Measurements from ENCODE around the gene UNC119. TPM values are rescaled to one million over a fixed set of nuclear protein-coding genes. Genes with fewer than 3 reads are reported as not detected.
A peak's percentile ranks its signal among the peaks of the same experiment; 100 is the strongest.

UNC119 gene
- total RNA-seq, 3 donors from 2014 or later: 20.5 to 32.3 (median 23.2) TPM

- DNase-seq (peak; percentile 72 to 75 (median 72)), ATAC-seq (peak; percentile 57)
- TF ChIP-seq, protein P1, sequence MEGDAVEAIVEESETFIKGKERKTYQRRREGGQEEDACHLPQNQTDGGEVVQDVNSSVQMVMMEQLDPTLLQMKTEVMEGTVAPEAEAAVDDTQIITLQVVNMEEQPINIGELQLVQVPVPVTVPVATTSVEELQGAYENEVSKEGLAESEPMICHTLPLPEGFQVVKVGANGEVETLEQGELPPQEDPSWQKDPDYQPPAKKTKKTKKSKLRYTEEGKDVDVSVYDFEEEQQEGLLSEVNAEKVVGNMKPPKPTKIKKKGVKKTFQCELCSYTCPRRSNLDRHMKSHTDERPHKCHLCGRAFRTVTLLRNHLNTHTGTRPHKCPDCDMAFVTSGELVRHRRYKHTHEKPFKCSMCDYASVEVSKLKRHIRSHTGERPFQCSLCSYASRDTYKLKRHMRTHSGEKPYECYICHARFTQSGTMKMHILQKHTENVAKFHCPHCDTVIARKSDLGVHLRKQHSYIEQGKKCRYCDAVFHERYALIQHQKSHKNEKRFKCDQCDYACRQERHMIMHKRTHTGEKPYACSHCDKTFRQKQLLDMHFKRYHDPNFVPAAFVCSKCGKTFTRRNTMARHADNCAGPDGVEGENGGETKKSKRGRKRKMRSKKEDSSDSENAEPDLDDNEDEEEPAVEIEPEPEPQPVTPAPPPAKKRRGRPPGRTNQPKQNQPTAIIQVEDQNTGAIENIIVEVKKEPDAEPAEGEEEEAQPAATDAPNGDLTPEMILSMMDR (IDR thresholded peaks at IDR 0.05): no peak
- intact Hi-C loops (cut with DNase I, micrococcal nuclease): no loop called here
- Histone ChIP-seq H3K36me3 (ENCODE audit: low read depth) (no peaks in the 10 kb centered on the region), H3K9me3 (no peaks in the 10 kb centered on the region), H3K4me3 (no peak overlapping the region), H3K4me1 (ENCODE audit: low read depth) (peaks cover 29% of the 10 kb centered on the region)
These were observed 24.6 kb downstream of the UNC119 start for GRCh38 chr17:28527859-28528258.

DNA sequence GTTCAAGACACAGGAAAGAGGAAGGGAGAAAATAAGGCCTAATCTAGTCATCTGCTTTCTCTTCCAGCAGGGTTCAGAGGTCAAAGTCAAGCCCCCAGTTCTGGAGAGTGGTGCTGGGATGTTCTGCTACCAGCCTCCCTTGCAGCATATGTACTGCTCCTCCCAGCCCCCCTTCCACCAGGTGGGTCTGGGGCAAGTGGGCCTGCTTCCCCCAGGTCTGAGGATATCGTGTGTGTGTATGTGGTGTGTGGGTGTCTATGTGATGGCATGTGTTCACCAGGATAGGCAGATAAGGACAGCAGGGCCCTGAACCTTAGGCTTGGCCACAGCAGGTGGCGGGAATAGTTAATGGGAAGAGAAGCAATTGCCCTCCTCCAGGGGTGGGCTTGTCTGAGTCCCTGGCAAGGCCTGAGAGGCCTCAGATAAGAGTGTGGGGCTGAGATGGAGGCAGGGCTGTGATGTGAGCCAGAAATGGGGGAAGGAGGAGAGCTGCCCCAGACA, 25.2 kb downstream of the UNC119 start:
- Histone ChIP-seq H3K9me3 (no peaks in the 10 kb centered on the region), H3K36me3 (ENCODE audit: low read depth) (no peaks in the 10 kb centered on the region), H3K4me1 (ENCODE audit: low read depth) (peaks cover 23% of the 10 kb centered on the region), H3K4me3 (no peak overlapping the region)
- TF ChIP-seq, protein P1 (IDR thresholded peaks at IDR 0.05): no peak
- no peak for ATAC-seq
- DNase-seq: peak in 1 of 3 donors; percentile 25
- intact Hi-C loops (cut with DNase I, micrococcal nuclease): no loop called here

DNA sequence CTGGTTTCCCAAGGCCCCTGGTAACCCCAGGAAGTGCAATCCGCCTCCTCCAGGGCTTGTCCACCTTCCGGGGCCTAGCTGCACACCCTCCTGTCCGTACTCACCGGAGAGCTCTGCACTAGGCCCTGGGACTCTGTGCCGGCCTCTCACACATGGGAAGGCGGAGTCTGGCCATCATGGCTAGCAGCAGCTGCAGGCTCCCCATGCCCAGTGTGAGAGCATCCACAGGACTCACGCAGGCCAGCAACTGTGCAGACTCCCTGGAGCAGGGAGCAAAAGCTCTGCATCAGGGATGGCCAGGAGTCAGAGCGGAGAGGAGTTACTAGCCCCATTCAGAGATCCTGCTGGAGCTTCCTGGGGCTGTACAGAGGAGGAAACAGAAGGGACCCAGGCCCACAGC, 26.0 kb downstream of the UNC119 start:
- ATAC-seq (no peak), DNase-seq (peak in 1 of 3 donors; percentile 57)
- intact Hi-C loops (cut with DNase I, micrococcal nuclease): no loop called here
- H3K4me1 ChIP-seq (ENCODE audit: low read depth): peaks cover 23% of the 10 kb centered on the region
- no peaks in the 10 kb centered on the region for H3K36me3 ChIP-seq (ENCODE audit: low read depth)
- no peak overlapping the region for H3K4me3 ChIP-seq
- H3K9me3 ChIP-seq: no peaks in the 10 kb centered on the region
- TF ChIP-seq, protein P1 (IDR thresholded peaks at IDR 0.05): no peak

DNA sequence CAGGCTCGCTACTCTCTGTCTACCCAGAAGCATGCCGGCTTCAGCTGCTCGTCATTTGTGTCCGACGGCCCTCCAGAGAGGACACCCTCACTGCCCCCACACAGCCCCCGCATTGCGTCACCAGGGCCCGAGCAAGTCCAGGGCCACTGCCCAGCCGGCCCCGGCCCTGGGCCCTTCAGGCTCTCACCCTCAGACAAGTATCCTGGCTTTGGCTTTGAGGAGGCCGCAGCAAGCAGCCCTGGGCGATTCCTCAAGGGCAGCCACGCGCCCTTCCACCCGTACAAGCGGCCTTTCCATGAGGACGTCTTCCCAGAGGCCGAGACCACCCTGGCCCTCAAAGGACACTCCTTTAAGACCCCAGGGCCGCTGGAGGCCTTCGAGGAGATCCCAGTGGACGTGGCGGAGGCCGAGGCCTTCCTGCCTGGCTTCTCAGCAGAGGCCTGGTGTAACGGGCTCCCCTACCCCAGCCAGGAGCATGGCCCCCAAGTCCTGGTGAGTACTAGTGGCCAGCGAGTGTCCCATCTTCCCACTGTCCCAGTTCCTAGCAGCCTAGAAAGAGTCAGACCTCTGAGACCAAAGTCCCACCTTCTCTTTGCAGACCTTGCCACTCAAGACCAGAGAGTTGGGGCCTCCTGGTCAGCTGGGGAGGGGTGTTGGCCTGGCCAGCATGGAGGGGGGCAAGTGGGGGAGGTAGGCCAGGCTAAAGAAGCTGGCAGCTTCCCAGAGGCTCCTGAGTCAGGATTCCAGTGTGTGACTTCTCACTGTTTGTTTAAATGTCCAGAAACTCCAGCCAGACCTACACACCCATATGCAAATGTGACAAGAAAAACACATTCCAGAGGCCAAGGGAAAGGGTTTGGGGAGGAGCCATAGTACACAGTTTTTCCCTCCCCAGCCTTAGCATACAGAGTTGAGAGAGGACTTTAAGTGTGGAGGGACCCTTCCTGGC, 27.7 kb downstream of the UNC119 start:
- peak; percentile 80 for ATAC-seq
- DNase-seq: peak; percentile 57 to 77 (median 63)
- no peak overlapping the region for H3K4me3 ChIP-seq

DNA sequence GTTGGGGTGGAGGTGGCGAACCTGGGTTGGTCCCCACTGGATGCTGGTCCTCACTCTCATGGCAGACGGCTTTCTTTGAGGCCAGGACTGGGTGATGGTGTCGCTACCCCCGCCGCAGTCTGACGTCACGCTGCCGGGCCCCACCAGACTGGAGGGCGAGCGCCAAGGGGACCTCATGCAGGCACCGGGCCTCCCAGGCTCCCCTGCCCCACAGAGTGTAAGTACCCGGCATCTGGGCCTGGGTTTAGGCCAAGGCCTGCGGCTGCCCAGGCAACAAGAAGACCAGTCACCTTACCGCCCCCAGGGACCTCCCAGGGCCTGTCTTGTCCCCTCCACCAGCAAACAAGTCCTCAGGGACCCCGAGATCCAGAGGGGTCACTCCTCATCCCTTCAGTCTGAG, 28.5 kb downstream of the UNC119 start:
- intact Hi-C loops (cut with DNase I, micrococcal nuclease): no loop called here
- TF ChIP-seq, protein P1 (IDR thresholded peaks at IDR 0.05): no peak
- Histone ChIP-seq H3K36me3 (ENCODE audit: low read depth) (no peaks in the 10 kb centered on the region), H3K4me1 (ENCODE audit: low read depth) (peaks cover 23% of the 10 kb centered on the region), H3K9me3 (no peaks in the 10 kb centered on the region), H3K4me3 (no peak overlapping the region)
- DNase-seq: peak in 2 of 3 donors; percentile 28 to 48
- ATAC-seq: no peak

More for the DNA sequence above, 27.7 kb downstream of the UNC119 start:
- H3K4me1 ChIP-seq (ENCODE audit: low read depth): peaks cover 23% of the 10 kb centered on the region
- TF ChIP-seq, protein P1 (IDR thresholded peaks at IDR 0.05): no peak
- H3K9me3 ChIP-seq: no peaks in the 10 kb centered on the region
- no peaks in the 10 kb centered on the region for H3K36me3 ChIP-seq (ENCODE audit: low read depth)
- intact Hi-C loops (cut with DNase I, micrococcal nuclease): no loop called here

Measured in mucosa of descending colon (tissue), 3 donors.